Ascending aorta (tissue), 2 donors: ENCODE data around the gene PIEZO2. TPM values are rescaled to one million over a fixed set of nuclear protein-coding genes. Genes with fewer than 3 reads are reported as not detected.

Source experiments
- DNase-seq, 2 donors: peaks; one replicate each; pipeline ENCODE4 v3.0.0-alpha.2; 2019; ENCODE audit warnings: low spot score in 2 of 2
- H3K27ac ChIP-seq, 2 donors: fragments of 200-600 bp; sonication (generic); one replicate each; pipeline ENCODE4 v1.5.1; 2016 to 2017; ENCODE audit warnings: mild to moderate bottlenecking in 1 of 2
- H3K27me3 ChIP-seq: fragments of 200-600 bp; sonication (generic); one replicate; pipeline ENCODE4 v1.5.1; 2017
- H3K36me3 ChIP-seq, 2 donors: fragments of 200-600 bp; sonication (generic); one replicate each; pipeline ENCODE4 v1.5.1; 2016
- H3K4me1 ChIP-seq, 2 donors: fragments of 200-600 bp; sonication (generic); one replicate each; pipeline ENCODE4 v1.5.1; 2016 to 2017; ENCODE audit warnings: mild to moderate bottlenecking in 1 of 2
- H3K4me3 ChIP-seq, 2 donors: fragments of 200-600 bp; sonication (generic); one replicate each; pipeline ENCODE4 v1.5.1; 2016 to 2017; ENCODE audit warnings: mild to moderate bottlenecking in 1 of 2
- H3K9me3 ChIP-seq, 2 donors: fragments of 200-600 bp; sonication (generic); one replicate each; pipeline ENCODE4 v1.5.1; 2016
- CTCF ChIP-seq, 3 experiments: fragments of 200-600 bp in 2 of 3; fragments of 450-650 bp in 1 of 3; sonication (generic) in 2 of 3; IDR thresholded peaks; one replicate each; pipeline ENCODE4 v1.5.1; 2016 to 2019; ENCODE audit warnings: antibody characterized with exemption in 3 of 3, mild to moderate bottlenecking in 1 of 3, moderate library complexity in 1 of 3
- intact Hi-C: fragments of 100-400 bp; cut with DNase I; formaldehyde crosslinking; loops from one replicate; pipeline ENCODE4 v1.15.1; 2023
- total RNA-seq: library from RNA; depleted of rRNA; stranded (reverse); fragments of >200 nt; gene quantifications from one replicate; pipeline ENCODE4 v1.1.0, GENCODE V29; 2016

Gene PIEZO2
- total RNA-seq, 1 donor from 2014 or later: 3.1 TPM

- Histone ChIP-seq H3K4me1 (no peaks in the 10 kb centered on the region), H3K27me3 (no peaks in the 10 kb centered on the region), H3K4me3 (no peak overlapping the region), H3K9me3 (no peaks in the 10 kb centered on the region), H3K36me3 (no peaks in the 10 kb centered on the region), H3K27ac (no peak overlapping the region)
- no peak for TF ChIP-seq CTCF (IDR thresholded peaks at IDR 0.05)
- DNase-seq: no peak
- intact Hi-C loops: no loop called here
These were observed 93.6 kb downstream of the PIEZO2 start for GRCh38 chr18:11055721-11056120.

- Histone ChIP-seq H3K9me3 (no peaks in the 10 kb centered on the region), H3K4me1 (no peaks in the 10 kb centered on the region), H3K27me3 (no peaks in the 10 kb centered on the region), H3K4me3 (no peak overlapping the region), H3K36me3 (no peaks in the 10 kb centered on the region), H3K27ac (no peak overlapping the region)
- TF ChIP-seq CTCF (IDR thresholded peaks at IDR 0.05): no peak
- intact Hi-C loops: no loop called here
- DNase-seq: no peak
These were observed 94.9 kb downstream of the PIEZO2 start for GRCh38 chr18:11054497-11054896.

GRCh38 chr18:11053293-11053692 is 96.1 kb downstream of the PIEZO2 start:
- H3K27me3 ChIP-seq: no peaks in the 10 kb centered on the region
- DNase-seq: no peak
- H3K27ac ChIP-seq: no peak overlapping the region
- H3K9me3 ChIP-seq: no peaks in the 10 kb centered on the region
- no peaks in the 10 kb centered on the region for H3K36me3 ChIP-seq
- H3K4me1 ChIP-seq: no peaks in the 10 kb centered on the region
- no peak overlapping the region for H3K4me3 ChIP-seq
- TF ChIP-seq CTCF (IDR thresholded peaks at IDR 0.05): no peak
- intact Hi-C loops: no loop called here

- Histone ChIP-seq H3K36me3 (no peaks in the 10 kb centered on the region), H3K27me3 (no peaks in the 10 kb centered on the region)
- intact Hi-C loops: no loop called here
These were observed 96.6 kb downstream of the PIEZO2 start for GRCh38 chr18:11052800-11053199.

GRCh38 chr18:11051462-11051861 is 97.9 kb downstream of the PIEZO2 start:
- intact Hi-C loops: no loop called here
- TF ChIP-seq CTCF (IDR thresholded peaks at IDR 0.05): no peak
- Histone ChIP-seq H3K4me3 (no peak overlapping the region), H3K27me3 (no peaks in the 10 kb centered on the region), H3K36me3 (no peaks in the 10 kb centered on the region), H3K27ac (no peak overlapping the region), H3K9me3 (no peaks in the 10 kb centered on the region), H3K4me1 (no peaks in the 10 kb centered on the region)
- DNase-seq: no peak

More at GRCh38 chr18:11052800-11053199, 96.6 kb downstream of the PIEZO2 start:
- Histone ChIP-seq H3K9me3 (no peaks in the 10 kb centered on the region), H3K4me1 (no peaks in the 10 kb centered on the region), H3K4me3 (no peak overlapping the region), H3K27ac (no peak overlapping the region)
- DNase-seq: no peak
- TF ChIP-seq CTCF (IDR thresholded peaks at IDR 0.05): no peak

GRCh38 chr18:11050966-11051365 is 98.4 kb downstream of the PIEZO2 start:
- no peak for DNase-seq
- Histone ChIP-seq H3K27ac (no peak overlapping the region), H3K9me3 (no peaks in the 10 kb centered on the region), H3K27me3 (no peaks in the 10 kb centered on the region), H3K4me3 (no peak overlapping the region), H3K36me3 (no peaks in the 10 kb centered on the region), H3K4me1 (no peaks in the 10 kb centered on the region)
- TF ChIP-seq CTCF (IDR thresholded peaks at IDR 0.05): no peak
- intact Hi-C loops: no loop called here
